GM23338 (cell line): ENCODE results near the gene PRRG1. TPM values are rescaled to one million over a fixed set of nuclear protein-coding genes. Genes with fewer than 3 reads are reported as not detected.

Experiments
- ATAC-seq: fragments of 200-7000 bp; cut with Tn5 transposase; 3 replicates; pipeline ENCODE4 v1.9.1; 2020
- DNase-seq: peaks from one replicate; pipeline ENCODE4 v3.0.0-alpha.2; 2015; ENCODE audit warnings: low spot score
- H2AFZ ChIP-seq: fragments of 200-600 bp; sonication (generic); 2 replicates; pipeline ENCODE4 v1.8.0; 2016; ENCODE audit warnings: antibody characterized with exemption, mild to moderate bottlenecking, moderate library complexity
- H3F3A ChIP-seq: fragments of 200-600 bp; sonication (generic); replicated peaks from 2 replicates; pipeline ENCODE4 v1.8.0; 2017; ENCODE audit warnings: antibody characterized with exemption, mixed run types, low read depth
- H3K27ac ChIP-seq: fragments of 200-600 bp; sonication (generic); 2 replicates; pipeline ENCODE4 v1.6.1; 2016; ENCODE audit warnings: low read depth
- H3K27me3 ChIP-seq: fragments of 200-600 bp; sonication (generic); 2 replicates; pipeline ENCODE4 v1.8.0; 2016; ENCODE audit warnings: mild to moderate bottlenecking, mixed run types, moderate library complexity; ENCODE audit not compliant: insufficient read depth
- H3K36me3 ChIP-seq: fragments of 200-600 bp; sonication (generic); 2 replicates; pipeline ENCODE4 v1.8.0; 2016; ENCODE audit warnings: mild to moderate bottlenecking; ENCODE audit not compliant: insufficient read depth
- H3K4me1 ChIP-seq: fragments of 200-600 bp; sonication (generic); 2 replicates; pipeline ENCODE4 v1.8.0; 2016; ENCODE audit warnings: mild to moderate bottlenecking, moderate library complexity; ENCODE audit not compliant: insufficient read depth
- H3K4me2 ChIP-seq: fragments of 200-600 bp; sonication (generic); 2 replicates; pipeline ENCODE4 v1.7.1; 2017; ENCODE audit warnings: mixed run types
- H3K4me3 ChIP-seq: fragments of 200-600 bp; sonication (generic); 2 replicates; pipeline ENCODE4 v1.6.1; 2016; ENCODE audit warnings: mixed run types
- H3K79me2 ChIP-seq: fragments of 200-600 bp; sonication (generic); replicated peaks from 2 replicates; pipeline ENCODE4 v1.8.0; 2017; ENCODE audit warnings: mild to moderate bottlenecking; ENCODE audit not compliant: insufficient read depth
- H3K9me2 ChIP-seq: fragments of 200-600 bp; sonication (generic); 2 replicates; pipeline ENCODE4 v1.8.0; 2017; ENCODE audit not compliant: insufficient read depth
- H4K20me1 ChIP-seq: fragments of 200-600 bp; sonication (generic); replicated peaks from 2 replicates; pipeline ENCODE4 v1.8.0; 2017; ENCODE audit warnings: mild to moderate bottlenecking; ENCODE audit not compliant: insufficient read depth
- H3K27ac Mint-ChIP-seq: 2 replicates; pipeline ENCODE4 v1.8.0; 2020; ENCODE audit warnings: inconsistent platforms, mild to moderate bottlenecking, moderate library complexity, mixed read lengths
- H3K27me3 Mint-ChIP-seq: 3 replicates; pipeline ENCODE4 v1.8.0; 2022; ENCODE audit warnings: low read depth, mild to moderate bottlenecking, moderate library complexity, mixed read lengths, inconsistent platforms; ENCODE audit not compliant: insufficient read depth, poor library complexity
- H3K36me3 Mint-ChIP-seq: 3 replicates; pipeline ENCODE4 v1.8.0; 2021; ENCODE audit warnings: low read depth, mild to moderate bottlenecking, inconsistent platforms, moderate library complexity, mixed read lengths
- H3K4me1 Mint-ChIP-seq: 3 replicates; pipeline ENCODE4 v1.8.0; 2020; ENCODE audit warnings: mild to moderate bottlenecking, inconsistent platforms, mixed read lengths
- H3K4me3 Mint-ChIP-seq: 3 replicates; pipeline ENCODE4 v1.8.0; 2021; ENCODE audit warnings: moderate library complexity, mild to moderate bottlenecking, inconsistent platforms, mixed read lengths
- H3K9me3 Mint-ChIP-seq: 3 replicates; pipeline ENCODE4 v1.8.0; 2020; ENCODE audit warnings: moderate library complexity, mild to moderate bottlenecking, inconsistent platforms, mixed read lengths
- CREB1 ChIP-seq: fragments of 250-450 bp; sonication (Bioruptor Pico); IDR thresholded peaks from 2 replicates; pipeline ENCODE4 v1.5.0; 2020; ENCODE audit warnings: low read depth, mild to moderate bottlenecking, moderate library complexity
- CTCF ChIP-seq, 2 experiments: fragments of 200-600 bp in 1 of 2; sonication (generic) in 1 of 2; conservative IDR thresholded peaks; 2 replicates each; pipeline versions ENCODE4 v1.5.1 to v1.6.1; 2016 to 2017; ENCODE audit warnings: antibody characterized with exemption in 2 of 2, low read depth in 2 of 2, mild to moderate bottlenecking in 2 of 2, moderate library complexity in 1 of 2
- JUNB ChIP-seq: IDR thresholded peaks from one replicate; pipeline ENCODE4 v1.6.1; 2016; ENCODE audit warnings: antibody characterized with exemption; ENCODE audit not compliant: unreplicated experiment
- NANOG ChIP-seq: IDR thresholded peaks from 2 replicates; pipeline ENCODE4 v1.6.1; 2016; ENCODE audit warnings: antibody characterized with exemption, borderline replicate concordance
- POLR2AphosphoS5 ChIP-seq: IDR thresholded peaks from 2 replicates; pipeline ENCODE4 v1.6.1; 2016; ENCODE audit warnings: antibody characterized with exemption, low read depth
- STAT1 ChIP-seq: IDR thresholded peaks from one replicate; pipeline ENCODE4 v1.6.1; 2016; ENCODE audit warnings: antibody characterized with exemption; ENCODE audit not compliant: unreplicated experiment
- ZNF114 ChIP-seq: fragments of 250-450 bp; sonication (Bioruptor Pico); IDR thresholded peaks from 2 replicates; pipeline ENCODE4 v1.5.0; 2020; ENCODE audit warnings: mild to moderate bottlenecking, moderate library complexity
- polyA plus RNA-seq: library from polyadenylated mRNA; unstranded; fragments of >200 nt; fragmentation: Nextera tagmentation; extraction: Ambion mirVana; gene quantifications from 2 replicates; pipeline ENCODE4 v1.2.1, GENCODE V29; 2016
- total RNA-seq: library from RNA; depleted of rRNA; stranded (reverse); fragments of >200 nt; shearing (Covaris generic); gene quantifications from 2 replicates; pipeline ENCODE4 v1.2.3, GENCODE V29; 2014
- TF ChIP-seq, protein P1 (sequence below): fragments of 250-450 bp; sonication (Bioruptor Pico); IDR thresholded peaks from 2 replicates; pipeline ENCODE4 v1.5.0; 2020; ENCODE audit warnings: mild to moderate bottlenecking, moderate library complexity

Gene PRRG1
- total and polyA plus RNA-seq, 2 experiments from 2014 or later, result 3.8 to 10.8 TPM

GRCh38 chrX:37378830-37379229 is 29.7 kb downstream of the PRRG1 start (continued):
- TF ChIP-seq, protein P1, sequence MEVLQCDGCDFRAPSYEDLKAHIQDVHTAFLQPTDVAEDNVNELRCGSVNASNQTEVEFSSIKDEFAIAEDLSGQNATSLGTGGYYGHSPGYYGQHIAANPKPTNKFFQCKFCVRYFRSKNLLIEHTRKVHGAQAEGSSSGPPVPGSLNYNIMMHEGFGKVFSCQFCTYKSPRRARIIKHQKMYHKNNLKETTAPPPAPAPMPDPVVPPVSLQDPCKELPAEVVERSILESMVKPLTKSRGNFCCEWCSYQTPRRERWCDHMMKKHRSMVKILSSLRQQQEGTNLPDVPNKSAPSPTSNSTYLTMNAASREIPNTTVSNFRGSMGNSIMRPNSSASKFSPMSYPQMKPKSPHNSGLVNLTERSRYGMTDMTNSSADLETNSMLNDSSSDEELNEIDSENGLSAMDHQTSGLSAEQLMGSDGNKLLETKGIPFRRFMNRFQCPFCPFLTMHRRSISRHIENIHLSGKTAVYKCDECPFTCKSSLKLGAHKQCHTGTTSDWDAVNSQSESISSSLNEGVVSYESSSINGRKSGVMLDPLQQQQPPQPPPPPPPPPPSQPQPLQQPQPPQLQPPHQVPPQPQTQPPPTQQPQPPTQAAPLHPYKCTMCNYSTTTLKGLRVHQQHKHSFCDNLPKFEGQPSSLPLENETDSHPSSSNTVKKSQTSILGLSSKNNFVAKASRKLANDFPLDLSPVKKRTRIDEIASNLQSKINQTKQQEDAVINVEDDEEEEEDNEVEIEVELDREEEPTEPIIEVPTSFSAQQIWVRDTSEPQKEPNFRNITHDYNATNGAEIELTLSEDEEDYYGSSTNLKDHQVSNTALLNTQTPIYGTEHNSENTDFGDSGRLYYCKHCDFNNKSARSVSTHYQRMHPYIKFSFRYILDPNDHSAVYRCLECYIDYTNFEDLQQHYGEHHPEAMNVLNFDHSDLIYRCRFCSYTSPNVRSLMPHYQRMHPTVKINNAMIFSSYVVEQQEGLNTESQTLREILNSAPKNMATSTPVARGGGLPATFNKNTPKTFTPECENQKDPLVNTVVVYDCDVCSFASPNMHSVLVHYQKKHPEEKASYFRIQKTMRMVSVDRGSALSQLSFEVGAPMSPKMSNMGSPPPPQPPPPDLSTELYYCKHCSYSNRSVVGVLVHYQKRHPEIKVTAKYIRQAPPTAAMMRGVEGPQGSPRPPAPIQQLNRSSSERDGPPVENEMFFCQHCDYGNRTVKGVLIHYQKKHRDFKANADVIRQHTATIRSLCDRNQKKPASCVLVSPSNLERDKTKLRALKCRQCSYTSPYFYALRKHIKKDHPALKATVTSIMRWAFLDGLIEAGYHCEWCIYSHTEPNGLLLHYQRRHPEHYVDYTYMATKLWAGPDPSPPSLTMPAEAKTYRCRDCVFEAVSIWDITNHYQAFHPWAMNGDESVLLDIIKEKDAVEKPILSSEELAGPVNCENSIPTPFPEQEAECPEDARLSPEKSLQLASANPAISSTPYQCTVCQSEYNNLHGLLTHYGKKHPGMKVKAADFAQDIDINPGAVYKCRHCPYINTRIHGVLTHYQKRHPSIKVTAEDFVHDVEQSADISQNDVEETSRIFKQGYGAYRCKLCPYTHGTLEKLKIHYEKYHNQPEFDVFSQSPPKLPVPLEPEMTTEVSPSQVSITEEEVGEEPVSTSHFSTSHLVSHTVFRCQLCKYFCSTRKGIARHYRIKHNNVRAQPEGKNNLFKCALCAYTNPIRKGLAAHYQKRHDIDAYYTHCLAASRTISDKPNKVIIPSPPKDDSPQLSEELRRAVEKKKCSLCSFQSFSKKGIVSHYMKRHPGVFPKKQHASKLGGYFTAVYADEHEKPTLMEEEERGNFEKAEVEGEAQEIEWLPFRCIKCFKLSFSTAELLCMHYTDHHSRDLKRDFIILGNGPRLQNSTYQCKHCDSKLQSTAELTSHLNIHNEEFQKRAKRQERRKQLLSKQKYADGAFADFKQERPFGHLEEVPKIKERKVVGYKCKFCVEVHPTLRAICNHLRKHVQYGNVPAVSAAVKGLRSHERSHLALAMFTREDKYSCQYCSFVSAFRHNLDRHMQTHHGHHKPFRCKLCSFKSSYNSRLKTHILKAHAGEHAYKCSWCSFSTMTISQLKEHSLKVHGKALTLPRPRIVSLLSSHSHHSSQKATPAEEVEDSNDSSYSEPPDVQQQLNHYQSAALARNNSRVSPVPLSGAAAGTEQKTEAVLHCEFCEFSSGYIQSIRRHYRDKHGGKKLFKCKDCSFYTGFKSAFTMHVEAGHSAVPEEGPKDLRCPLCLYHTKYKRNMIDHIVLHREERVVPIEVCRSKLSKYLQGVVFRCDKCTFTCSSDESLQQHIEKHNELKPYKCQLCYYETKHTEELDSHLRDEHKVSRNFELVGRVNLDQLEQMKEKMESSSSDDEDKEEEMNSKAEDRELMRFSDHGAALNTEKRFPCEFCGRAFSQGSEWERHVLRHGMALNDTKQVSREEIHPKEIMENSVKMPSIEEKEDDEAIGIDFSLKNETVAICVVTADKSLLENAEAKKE (CRISPR knock-in tag), result no peak

- peaks cover 9% of the 10 kb centered on the region; the same call in 1 of the 2 replicates for H3K4me1 ChIP-seq
- H3K4me1 Mint-ChIP-seq, result peaks cover 13% of the 10 kb centered on the region
- no peak overlapping the region for H3K4me3 ChIP-seq
- peaks cover 48% of the 10 kb centered on the region for H3K79me2 ChIP-seq
- no peak for ATAC-seq
- H3K27ac ChIP-seq, result no peak overlapping the region
- H3K36me3 ChIP-seq, result no peaks in the 10 kb centered on the region
- no peaks in the 10 kb centered on the region for H3K9me2 ChIP-seq
- no peaks in the 10 kb centered on the region for H3K36me3 Mint-ChIP-seq
- H3K4me3 Mint-ChIP-seq, result no peak overlapping the region
- no peak overlapping the region for H3K4me2 ChIP-seq
- no peaks in the 10 kb centered on the region for H3K9me3 Mint-ChIP-seq
- H4K20me1 ChIP-seq, result no peaks in the 10 kb centered on the region
- H3K27ac Mint-ChIP-seq, result no peak overlapping the region
- no peak for DNase-seq
- no peaks in the 10 kb centered on the region for H3F3A ChIP-seq
- H3K27me3 ChIP-seq, result no peaks in the 10 kb centered on the region
- H3K27me3 Mint-ChIP-seq, result no peaks in the 10 kb centered on the region
- H2AFZ ChIP-seq, result no peak overlapping the region
- TF ChIP-seq STAT1 (no peak), CTCF (conservative IDR thresholded peaks at IDR 0.05; ENCODE audit: low read depth in 2 of 2) (no peak), ZNF114 (CRISPR knock-in tag) (no peak), POLR2AphosphoS5 (no peak), NANOG (no peak), CREB1 (no peak), JUNB (no peak)
- TF ChIP-seq, protein P1 (CRISPR knock-in tag), result no peak
These were observed 31.1 kb downstream of the PRRG1 start for GRCh38 chrX:37380256-37380655.
